ENCODE results near the gene DIAPH3.

DNA sequence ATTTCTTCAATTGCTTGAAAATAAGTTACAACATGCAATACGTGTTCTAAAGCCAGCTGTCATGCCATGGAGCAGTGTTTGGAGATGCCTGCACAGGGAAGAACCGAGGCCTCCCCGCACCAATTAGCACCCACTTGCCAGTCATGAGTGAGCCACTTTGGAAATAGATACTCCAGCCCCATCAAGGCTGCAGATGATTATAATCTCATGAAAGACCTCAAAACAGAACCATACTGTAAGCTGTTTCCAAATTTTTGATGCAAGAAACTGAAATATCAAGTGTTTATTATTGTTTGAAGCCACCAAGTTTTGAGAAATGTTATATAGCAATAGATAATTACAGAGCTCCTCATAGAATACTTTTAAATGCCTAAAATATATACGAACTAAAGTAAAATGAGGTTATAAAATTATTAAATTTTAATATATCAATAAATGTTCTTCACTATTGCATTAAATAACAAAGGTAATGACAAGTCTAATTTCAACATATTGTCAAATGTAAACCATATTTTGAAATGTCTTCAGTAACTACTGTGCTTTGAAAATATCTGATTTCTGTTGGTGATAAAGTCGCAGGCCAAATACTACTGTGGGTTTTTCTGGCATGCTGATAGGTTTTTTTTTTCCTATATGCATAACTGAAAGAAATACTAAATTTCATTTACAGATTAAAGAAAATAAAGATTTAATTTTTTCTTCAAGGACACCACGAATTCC lies 43.0 kb downstream of the DIAPH3 start:
- TF ChIP-seq, protein P1, sequence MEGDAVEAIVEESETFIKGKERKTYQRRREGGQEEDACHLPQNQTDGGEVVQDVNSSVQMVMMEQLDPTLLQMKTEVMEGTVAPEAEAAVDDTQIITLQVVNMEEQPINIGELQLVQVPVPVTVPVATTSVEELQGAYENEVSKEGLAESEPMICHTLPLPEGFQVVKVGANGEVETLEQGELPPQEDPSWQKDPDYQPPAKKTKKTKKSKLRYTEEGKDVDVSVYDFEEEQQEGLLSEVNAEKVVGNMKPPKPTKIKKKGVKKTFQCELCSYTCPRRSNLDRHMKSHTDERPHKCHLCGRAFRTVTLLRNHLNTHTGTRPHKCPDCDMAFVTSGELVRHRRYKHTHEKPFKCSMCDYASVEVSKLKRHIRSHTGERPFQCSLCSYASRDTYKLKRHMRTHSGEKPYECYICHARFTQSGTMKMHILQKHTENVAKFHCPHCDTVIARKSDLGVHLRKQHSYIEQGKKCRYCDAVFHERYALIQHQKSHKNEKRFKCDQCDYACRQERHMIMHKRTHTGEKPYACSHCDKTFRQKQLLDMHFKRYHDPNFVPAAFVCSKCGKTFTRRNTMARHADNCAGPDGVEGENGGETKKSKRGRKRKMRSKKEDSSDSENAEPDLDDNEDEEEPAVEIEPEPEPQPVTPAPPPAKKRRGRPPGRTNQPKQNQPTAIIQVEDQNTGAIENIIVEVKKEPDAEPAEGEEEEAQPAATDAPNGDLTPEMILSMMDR (IDR thresholded peaks at IDR 0.05): no peak
- TF ChIP-seq EZH2 (IDR thresholded peaks at IDR 0.05; ENCODE audit: borderline replicate concordance, insufficient read depth, low read depth, low read length, poor library complexity, severe bottlenecking): no peak
